Measurements from ENCODE around the gene PPFIBP2. TPM values are rescaled to one million over a fixed set of nuclear protein-coding genes. Genes with fewer than 3 reads are reported as not detected.

Gene PPFIBP2
- total RNA-seq, 4 donors from 2014 or later: 26.4 to 33.3 (median 29.1) TPM

- no peak for TF ChIP-seq CTCF (IDR thresholded peaks at IDR 0.05; ENCODE audit: low read depth)
Observed at GRCh38 chr11:7484645-7485044, 29.2 kb upstream of the PPFIBP2 start.

- TF ChIP-seq CTCF (IDR thresholded peaks at IDR 0.05; ENCODE audit: low read depth): no peak
Observed at GRCh38 chr11:7485186-7486097, 28.4 kb upstream of the PPFIBP2 start, which contains the start of gene OLFML1. TSS of gene OLFML1 (plus strand) at chr11:7485506. CDS start at chr11:7485876, 370 bp downstream.

GRCh38 chr11:7486098-7486780 is 27.6 kb upstream of the PPFIBP2 start:
- TF ChIP-seq CTCF (IDR thresholded peaks at IDR 0.05; ENCODE audit: low read depth): no peak

GRCh38 chr11:7486781-7487140 is 27.0 kb upstream of the PPFIBP2 start:
- TF ChIP-seq CTCF (IDR thresholded peaks at IDR 0.05; ENCODE audit: low read depth): no peak

GRCh38 chr11:7487360-7487759 is 26.4 kb upstream of the PPFIBP2 start:
- TF ChIP-seq CTCF (IDR thresholded peaks at IDR 0.05; ENCODE audit: low read depth): no peak

DNA sequence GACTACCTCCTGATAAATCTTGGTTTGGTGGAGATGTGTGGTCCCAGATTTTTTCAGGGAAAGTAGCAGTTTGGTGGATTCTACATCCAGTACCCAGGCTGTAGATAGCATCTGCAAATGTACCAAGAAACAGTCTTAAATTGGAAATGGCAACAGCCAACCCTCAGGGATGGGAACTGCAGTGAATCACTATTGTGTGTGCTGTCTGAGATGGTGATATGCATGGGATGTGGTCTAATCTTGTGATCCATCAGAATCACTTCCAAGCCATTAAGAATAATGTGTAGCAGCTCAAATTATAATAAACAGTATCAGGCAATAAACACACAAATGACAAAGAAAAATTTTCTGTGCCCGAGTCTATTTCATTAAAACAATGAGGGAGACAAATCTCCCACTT is 25.1 kb upstream of the PPFIBP2 start:
- TF ChIP-seq CTCF (IDR thresholded peaks at IDR 0.05; ENCODE audit: low read depth): no peak

- TF ChIP-seq CTCF (IDR thresholded peaks at IDR 0.05; ENCODE audit: low read depth): no peak
Observed at GRCh38 chr11:7489376-7489775, 24.4 kb upstream of the PPFIBP2 start.
